ENCODE results near the gene PRELP.

Gene PRELP

DNA sequence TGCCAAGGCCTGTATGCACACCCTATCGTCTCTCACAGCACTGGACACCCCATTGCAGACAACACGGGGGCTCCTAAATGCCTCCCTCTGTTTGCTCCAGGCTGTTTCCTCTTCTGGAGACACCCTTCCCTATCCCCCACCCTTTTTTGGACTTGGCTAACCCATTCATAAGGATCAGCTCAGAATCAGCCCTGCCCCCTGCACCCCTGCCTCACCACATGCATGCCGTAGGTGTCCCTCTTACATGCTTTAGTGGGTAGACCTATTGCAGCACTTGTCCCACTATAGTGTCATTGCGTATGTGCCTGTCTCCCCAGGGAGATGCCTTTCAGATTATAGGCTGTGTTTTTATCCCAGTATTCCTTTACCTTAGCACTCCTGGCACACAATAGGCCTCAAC lies 49.2 kb downstream of the PRELP start:
- TF ChIP-seq, protein P1, sequence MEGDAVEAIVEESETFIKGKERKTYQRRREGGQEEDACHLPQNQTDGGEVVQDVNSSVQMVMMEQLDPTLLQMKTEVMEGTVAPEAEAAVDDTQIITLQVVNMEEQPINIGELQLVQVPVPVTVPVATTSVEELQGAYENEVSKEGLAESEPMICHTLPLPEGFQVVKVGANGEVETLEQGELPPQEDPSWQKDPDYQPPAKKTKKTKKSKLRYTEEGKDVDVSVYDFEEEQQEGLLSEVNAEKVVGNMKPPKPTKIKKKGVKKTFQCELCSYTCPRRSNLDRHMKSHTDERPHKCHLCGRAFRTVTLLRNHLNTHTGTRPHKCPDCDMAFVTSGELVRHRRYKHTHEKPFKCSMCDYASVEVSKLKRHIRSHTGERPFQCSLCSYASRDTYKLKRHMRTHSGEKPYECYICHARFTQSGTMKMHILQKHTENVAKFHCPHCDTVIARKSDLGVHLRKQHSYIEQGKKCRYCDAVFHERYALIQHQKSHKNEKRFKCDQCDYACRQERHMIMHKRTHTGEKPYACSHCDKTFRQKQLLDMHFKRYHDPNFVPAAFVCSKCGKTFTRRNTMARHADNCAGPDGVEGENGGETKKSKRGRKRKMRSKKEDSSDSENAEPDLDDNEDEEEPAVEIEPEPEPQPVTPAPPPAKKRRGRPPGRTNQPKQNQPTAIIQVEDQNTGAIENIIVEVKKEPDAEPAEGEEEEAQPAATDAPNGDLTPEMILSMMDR (IDR thresholded peaks at IDR 0.05; ENCODE audit: extremely low read depth, insufficient read depth, missing control alignments), result no peak
- in situ Hi-C loops (cut with MboI; ENCODE audit: low pct_unique_long_range_greater_than_20kb, low sequenced_read_pairs, unreplicated experiment), result no loop called here
- DNase-seq (ENCODE audit: low spot score), result no peak

GRCh38 chr1:203525685-203526084 lies 50.1 kb downstream of the PRELP start:
- TF ChIP-seq, protein P1 (IDR thresholded peaks at IDR 0.05; ENCODE audit: extremely low read depth, insufficient read depth, missing control alignments), result no peak
- in situ Hi-C loops (cut with MboI; ENCODE audit: low pct_unique_long_range_greater_than_20kb, low sequenced_read_pairs, unreplicated experiment), result no loop called here
- no peak for DNase-seq (ENCODE audit: low spot score)

- TF ChIP-seq, protein P1 (IDR thresholded peaks at IDR 0.05; ENCODE audit: extremely low read depth, insufficient read depth, missing control alignments), result no peak
- no peak for DNase-seq (ENCODE audit: low spot score)
- in situ Hi-C loops (cut with MboI; ENCODE audit: low pct_unique_long_range_greater_than_20kb, low sequenced_read_pairs, unreplicated experiment), result no loop called here
These were observed 50.5 kb downstream of the PRELP start for GRCh38 chr1:203526130-203526529.

DNA sequence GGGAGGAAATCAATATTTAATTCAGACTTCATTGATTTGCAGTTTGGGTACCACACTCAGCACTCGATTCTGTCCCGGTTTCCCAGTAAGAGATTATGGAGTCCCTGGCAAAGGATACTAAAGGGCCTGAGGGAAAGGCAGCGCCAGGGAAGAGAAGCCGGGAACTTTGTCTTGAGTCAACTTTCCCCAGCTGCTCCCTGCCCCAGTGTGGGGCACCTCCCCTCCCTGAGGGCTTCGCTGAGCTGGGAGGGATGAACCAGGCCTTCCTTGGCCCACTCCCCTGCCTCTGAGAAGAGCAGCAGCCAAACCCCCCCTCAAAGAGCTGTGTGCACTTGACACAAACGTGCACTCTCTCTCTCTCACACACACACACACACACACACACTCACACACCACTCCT lies 51.0 kb downstream of the PRELP start:
- in situ Hi-C loops (cut with MboI; ENCODE audit: low pct_unique_long_range_greater_than_20kb, low sequenced_read_pairs, unreplicated experiment), result no loop called here
- TF ChIP-seq, protein P1 (IDR thresholded peaks at IDR 0.05; ENCODE audit: extremely low read depth, insufficient read depth, missing control alignments), result no peak
- DNase-seq (ENCODE audit: low spot score), result no peak

DNA sequence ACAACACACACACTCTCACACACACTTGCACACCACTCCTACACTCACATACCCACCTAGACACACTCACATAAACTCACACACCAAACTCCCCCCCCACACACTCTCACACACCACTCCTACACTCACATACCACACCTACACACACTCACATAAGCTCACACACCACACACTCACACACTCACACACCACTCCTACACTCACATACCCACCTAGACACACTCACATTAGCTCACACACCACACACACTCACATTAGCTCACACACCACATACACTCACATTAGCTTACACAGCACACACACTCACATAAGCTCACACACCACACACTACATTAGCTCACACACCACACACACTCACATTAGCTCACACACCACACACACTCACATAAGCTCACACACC lies 51.4 kb downstream of the PRELP start:
- TF ChIP-seq, protein P1 (IDR thresholded peaks at IDR 0.05; ENCODE audit: extremely low read depth, insufficient read depth, missing control alignments), result no peak
- in situ Hi-C loops (cut with MboI; ENCODE audit: low pct_unique_long_range_greater_than_20kb, low sequenced_read_pairs, unreplicated experiment), result no loop called here
- no peak for DNase-seq (ENCODE audit: low spot score)

GRCh38 chr1:203528063-203528462 lies 52.5 kb downstream of the PRELP start:
- TF ChIP-seq, protein P1 (IDR thresholded peaks at IDR 0.05; ENCODE audit: extremely low read depth, insufficient read depth, missing control alignments), result no peak
- in situ Hi-C loops (cut with MboI; ENCODE audit: low pct_unique_long_range_greater_than_20kb, low sequenced_read_pairs, unreplicated experiment), result no loop called here
- no peak for DNase-seq (ENCODE audit: low spot score)
